A673 (cell line): ENCODE results near the gene ERBB2. TPM values are rescaled to one million over a fixed set of nuclear protein-coding genes. Genes with fewer than 3 reads are reported as not detected.
A peak's percentile ranks its signal among the peaks of the same experiment; 100 is the strongest.

Experiments used
- BruUV-seq: library from RNA; stranded (reverse); fragments of 400-500 nt; replicated peaks from 2 replicates; lab custom pipeline; 2021; lab: Mats Ljungman, UMichigan
- CTCF ChIA-PET: fragments of 300-600 bp; sonication (Branson Sonifier 250); formaldehyde crosslinking; loops from one replicate; lab custom pipeline; 2022; ENCODE audit warnings: antibody characterized with exemption; lab: Charles Lee
- POLR2A ChIA-PET: fragments of 300-600 bp; sonication (Branson Sonifier 250); formaldehyde crosslinking; loops from one replicate; lab custom pipeline; 2022; ENCODE audit warnings: antibody characterized with exemption; ENCODE audit not compliant: low non-redundant PET; lab: Charles Lee
- DNase-seq: peaks from one replicate; pipeline ENCODE4 v3.0.0-alpha.2; 2015; ENCODE audit warnings: low spot score
- H3K27ac ChIP-seq: fragments of 200-600 bp; sonication (generic); 2 replicates; pipeline ENCODE4 v1.5.1; 2016; ENCODE audit warnings: mixed run types, low read depth, mild to moderate bottlenecking, mixed read lengths, antibody characterized with exemption, low read length; ENCODE audit not compliant: poor library complexity, severe bottlenecking
- H3K27me3 ChIP-seq: fragments of 200-600 bp; sonication (generic); replicated peaks from 2 replicates; pipeline ENCODE4 v1.6.1; 2017; ENCODE audit warnings: mixed run types, low read depth, mild to moderate bottlenecking, mixed read lengths, antibody characterized with exemption, low read length; ENCODE audit not compliant: insufficient read depth, poor library complexity
- H3K36me3 ChIP-seq: fragments of 200-600 bp; sonication (generic); 2 replicates; pipeline ENCODE4 v1.6.1; 2016; ENCODE audit warnings: mixed run types, mild to moderate bottlenecking, mixed read lengths, antibody characterized with exemption, low read length; ENCODE audit not compliant: insufficient read depth, poor library complexity, severe bottlenecking
- H3K4me1 ChIP-seq: fragments of 200-600 bp; sonication (generic); 2 replicates; pipeline ENCODE4 v1.6.1; 2017; ENCODE audit warnings: mixed run types, mild to moderate bottlenecking, mixed read lengths, antibody characterized with exemption, low read length; ENCODE audit not compliant: insufficient read depth, poor library complexity, severe bottlenecking
- H3K4me3 ChIP-seq: fragments of 200-600 bp; sonication (generic); 2 replicates; pipeline ENCODE4 v1.5.1; 2016; ENCODE audit warnings: low read depth, mixed run types, mild to moderate bottlenecking, mixed read lengths, low read length; ENCODE audit not compliant: poor library complexity, severe bottlenecking
- H3K9me3 ChIP-seq: fragments of 200-600 bp; sonication (generic); 2 replicates; pipeline ENCODE4 v1.6.1; 2016; ENCODE audit warnings: mixed run types, low read depth, mild to moderate bottlenecking, mixed read lengths, antibody characterized with exemption, low read length; ENCODE audit not compliant: poor library complexity, severe bottlenecking
- CTCF ChIP-seq: fragments of 300-800, 200-600 bp; sonication (generic); conservative IDR thresholded peaks from 2 replicates; pipeline ENCODE4 v1.5.1; 2017; ENCODE audit warnings: low read depth, mild to moderate bottlenecking, antibody characterized with exemption, low read length, moderate library complexity, mixed read lengths
- EZH2 ChIP-seq: fragments of 200-600 bp; sonication (generic); IDR thresholded peaks from 2 replicates; pipeline ENCODE4 v1.6.1; 2017; ENCODE audit warnings: borderline replicate concordance, low read depth, mild to moderate bottlenecking, mixed read lengths, antibody characterized with exemption, low read length; ENCODE audit not compliant: poor library complexity, severe bottlenecking
- intact Hi-C: fragments of 100-400 bp; cut with micrococcal nuclease; formaldehyde crosslinking; loops from one replicate; pipeline ENCODE4 v1.10.0; 2022; ENCODE audit not compliant: unreplicated experiment
- total RNA-seq: library from RNA; stranded (reverse); gene quantifications from 2 replicates; pipeline ENCODE4 v1.2.3, GENCODE V29; 2021

The ERBB2 gene
- total RNA-seq, 1 experiment from 2014 or later: 11.1 TPM

- Histone ChIP-seq H3K27me3 (no peaks in the 10 kb centered on the region), H3K36me3 (no peaks in the 10 kb centered on the region), H3K27ac (no peak within 1 kb of the TSS), H3K4me1 (no peaks in the 10 kb centered on the region), H3K4me3 (peak within 1 kb of the TSS; percentile 37), H3K9me3 (no peaks in the 10 kb centered on the region)
- POLR2A ChIA-PET: no interaction called here
- CTCF ChIA-PET: no interaction called here
- DNase-seq: no peak
- intact Hi-C loops: no loop called here
- TF ChIP-seq CTCF: no peak
- no TSS peak for BruUV-seq
Measured at GRCh38 chr17:39737760-39738567, 38.1 kb downstream of the ERBB2 start, which contains the start of gene GRB7. Gene GRB7 (plus strand): TSS chr17:39737938. CDS start chr17:39742302, 4,364 bp downstream.

- H3K4me3 ChIP-seq: peak overlapping the region; percentile 37
- no peak for DNase-seq
- H3K36me3 ChIP-seq: no peaks in the 10 kb centered on the region
- no peak overlapping the region for H3K27ac ChIP-seq
- TF ChIP-seq CTCF: no peak
- TF ChIP-seq EZH2: no peak
- no peaks in the 10 kb centered on the region for H3K27me3 ChIP-seq
- H3K4me1 ChIP-seq: no peaks in the 10 kb centered on the region
- ChIA-PET POLR2A (no interaction called here), CTCF (no interaction called here)
- BruUV-seq: no TSS peak
- H3K9me3 ChIP-seq: no peaks in the 10 kb centered on the region
- intact Hi-C loops: no loop called here
Measured at GRCh38 chr17:39738568-39738901, 38.7 kb downstream of the ERBB2 start.

GRCh38 chr17:39738983-39739884 lies 39.4 kb downstream of the ERBB2 start:
- BruUV-seq: no TSS peak
- intact Hi-C loops: no loop called here
- POLR2A ChIA-PET: no interaction called here
- no peaks in the 10 kb centered on the region for H3K36me3 ChIP-seq
- TF ChIP-seq EZH2 (no peak), CTCF (no peak)
- no peaks in the 10 kb centered on the region for H3K27me3 ChIP-seq
- no peaks in the 10 kb centered on the region for H3K9me3 ChIP-seq
- peak overlapping the region; percentile 37 for H3K4me3 ChIP-seq
- no peak overlapping the region for H3K27ac ChIP-seq
- no peaks in the 10 kb centered on the region for H3K4me1 ChIP-seq
- CTCF ChIA-PET: no interaction called here
- peak; percentile 39 for DNase-seq
